Neutrophil (primary cell): ENCODE results near the gene BAIAP2L1.

Experiments used
- H3K27ac ChIP-seq: fragments of 200-600 bp; sonication (generic); 2 replicates; pipeline ENCODE4 v1.5.1; 2016; ENCODE audit warnings: mild to moderate bottlenecking, moderate library complexity
- H3K27me3 ChIP-seq: fragments of 200-600 bp; sonication (generic); 2 replicates; pipeline ENCODE4 v1.6.0; 2016; ENCODE audit warnings: mild to moderate bottlenecking
- H3K36me3 ChIP-seq: fragments of 200-600 bp; sonication (generic); 2 replicates; pipeline ENCODE4 v1.5.1; 2017
- H3K4me1 ChIP-seq, 2 experiments: fragments of 200-600 bp in 1 of 2; sonication (generic) in 1 of 2; 1 replicate in 1 of 2; 2 replicates in 1 of 2; pipeline versions ENCODE4 v1.5.1 to v1.6.1; 2013 to 2016; ENCODE audit warnings: low read depth in 1 of 2, low read length in 1 of 2, mild to moderate bottlenecking in 1 of 2, moderate library complexity in 1 of 2; ENCODE audit not compliant: control insufficient read depth in 1 of 2, insufficient read depth in 1 of 2
- H3K4me3 ChIP-seq, 2 experiments: fragments of 200-600 bp in 1 of 2; sonication (generic) in 1 of 2; 1 replicate in 1 of 2; 2 replicates in 1 of 2; pipeline ENCODE4 v1.5.1; 2013 to 2016; ENCODE audit warnings: low read depth in 1 of 2, low read length in 1 of 2, mild to moderate bottlenecking in 1 of 2, moderate library complexity in 1 of 2
- H3K9me3 ChIP-seq: fragments of 200-600 bp; sonication (generic); 2 replicates; pipeline ENCODE4 v1.5.1; 2016
- CTCF ChIP-seq: fragments of 200-600 bp; sonication (generic); IDR thresholded peaks from 2 replicates; pipeline ENCODE4 v1.5.1; 2016; ENCODE audit warnings: antibody characterized with exemption

BAIAP2L1 gene

DNA sequence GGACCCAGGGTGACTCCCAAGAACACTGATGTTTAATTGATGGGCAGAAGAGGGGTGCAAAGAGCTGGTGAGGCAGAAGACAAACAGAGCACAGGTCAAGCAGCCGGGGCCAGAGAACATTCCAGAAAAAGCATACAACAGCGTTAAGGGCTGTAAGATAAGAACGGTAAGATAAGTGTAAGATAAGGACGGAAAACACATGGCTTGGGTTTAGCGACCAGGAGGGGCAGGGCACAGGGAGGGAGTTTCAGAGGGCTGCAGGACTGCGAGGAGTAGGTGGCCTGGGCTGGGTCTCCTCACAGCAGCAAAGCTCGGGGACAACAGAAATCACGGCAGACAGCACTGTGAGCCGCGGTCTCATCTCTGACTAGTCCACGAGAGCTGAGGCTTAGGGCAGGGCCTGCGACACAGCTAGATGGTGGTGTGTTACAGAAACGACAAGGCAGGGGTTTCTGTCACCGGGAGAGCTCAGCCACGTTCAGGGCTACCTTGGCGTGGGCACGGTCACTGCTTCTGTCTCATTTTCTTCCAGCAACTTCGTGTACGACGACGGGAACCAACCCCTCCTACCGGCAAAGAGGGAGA, 94.8 kb downstream of the BAIAP2L1 start:
- Histone ChIP-seq H3K36me3 (peaks cover 64% of the 10 kb centered on the region), H3K4me1 (no peaks in the 10 kb centered on the region), H3K27me3 (no peaks in the 10 kb centered on the region), H3K9me3 (no peaks in the 10 kb centered on the region), H3K4me3 (no peak overlapping the region), H3K27ac (no peak overlapping the region)
- no peak for TF ChIP-seq CTCF

GRCh38 chr7:98303906-98304305, 97.0 kb downstream of the BAIAP2L1 start:
- H3K9me3 ChIP-seq = no peaks in the 10 kb centered on the region
- no peak overlapping the region for H3K27ac ChIP-seq
- no peaks in the 10 kb centered on the region for H3K27me3 ChIP-seq
- no peaks in the 10 kb centered on the region for H3K4me1 ChIP-seq
- TF ChIP-seq CTCF = no peak
- H3K4me3 ChIP-seq = no peak overlapping the region
- peaks cover 61% of the 10 kb centered on the region for H3K36me3 ChIP-seq

- no peaks in the 10 kb centered on the region for H3K9me3 ChIP-seq
- H3K27me3 ChIP-seq = no peaks in the 10 kb centered on the region
- H3K36me3 ChIP-seq = peaks cover 59% of the 10 kb centered on the region
- H3K4me1 ChIP-seq = no peaks in the 10 kb centered on the region
- no peak overlapping the region for H3K4me3 ChIP-seq
- TF ChIP-seq CTCF = no peak
- H3K27ac ChIP-seq = no peak overlapping the region
Measured at GRCh38 chr7:98303176-98303865, 97.6 kb downstream of the BAIAP2L1 start.

- no peak overlapping the region for H3K4me3 ChIP-seq
- H3K9me3 ChIP-seq = no peaks in the 10 kb centered on the region
- no peaks in the 10 kb centered on the region for H3K27me3 ChIP-seq
- no peaks in the 10 kb centered on the region for H3K4me1 ChIP-seq
- H3K36me3 ChIP-seq = peaks cover 59% of the 10 kb centered on the region
- TF ChIP-seq CTCF = no peak
- peak overlapping the region; percentile 14 for H3K27ac ChIP-seq
Measured at GRCh38 chr7:98301693-98302470, 99.0 kb downstream of the BAIAP2L1 start.

- Histone ChIP-seq H3K4me3 (no peak overlapping the region), H3K4me1 (no peaks in the 10 kb centered on the region), H3K27me3 (no peaks in the 10 kb centered on the region), H3K27ac (no peak overlapping the region), H3K9me3 (no peaks in the 10 kb centered on the region), H3K36me3 (peaks cover 61% of the 10 kb centered on the region)
- TF ChIP-seq CTCF = no peak
Measured at GRCh38 chr7:98300595-98301372, 100.1 kb downstream of the BAIAP2L1 start.
